K562 (cell line): ENCODE results near the gene ZDHHC6. TPM values are rescaled to one million over a fixed set of nuclear protein-coding genes. Genes with fewer than 3 reads are reported as not detected.

Source experiments
- ATAC-seq: fragments of 200-7000 bp; cut with Tn5 transposase; 3 replicates; pipeline ENCODE4 v1.9.1; 2020; ENCODE audit warnings: moderate library complexity
- BruUV-seq: library from RNA; stranded (reverse); fragments of 400-500 nt; replicated peaks from 2 replicates; lab custom pipeline; 2021; lab: Mats Ljungman, UMichigan
- CTCF ChIA-PET: fragments of 300-600 bp; formaldehyde crosslinking; extraction: SDS; loops from one replicate; lab custom pipeline; 2021; ENCODE audit warnings: low intra/inter-chr PET ratio; lab: Yijun Ruan, JAX
- POLR2A ChIA-PET: fragments of 300-600, 350-650 bp; sonication (Branson Sonifier 250); formaldehyde crosslinking; extraction: SDS; loops from one replicate; lab custom pipeline; 2021; ENCODE audit warnings: antibody characterized with exemption, inconsistent platforms; lab: Yijun Ruan, JAX
- DNase-seq, 4 experiments: peaks; one replicate each; pipeline versions ENCODE4 v3.0.0 to v3.0.0-alpha.2; 2011 to 2018; ENCODE audit warnings: low spot score in 3 of 4, mixed read lengths in 3 of 4; ENCODE audit errors: extremely low read depth in 1 of 4
- FAIRE-seq: peaks from 2 replicates; lab custom pipeline; 2011; peaks lifted over from hg19 to GRCh38; lab: Jason Lieb, UNC
- H2AFZ ChIP-seq: 2 replicates; pipeline ENCODE4 v1.6.0; 2011; ENCODE audit warnings: low read depth, low read length, control low read depth, inconsistent platforms
- H3K27ac ChIP-seq: fragments of 200-600 bp; 3 replicates; pipeline ENCODE4 v1.8.0; 2011; ENCODE audit warnings: low read depth, mild to moderate bottlenecking, control low read depth, inconsistent platforms, low read length, moderate library complexity, mixed read lengths; ENCODE audit errors: extremely low read depth
- H3K27me3 ChIP-seq, 2 experiments: fragments of 300-600 bp in 1 of 2; 2 replicates in 1 of 2; 3 replicates in 1 of 2; pipeline versions ENCODE4 v1.6.0 to v1.8.0; 2011; ENCODE audit warnings: inconsistent platforms in 2 of 2, low read length in 2 of 2, mild to moderate bottlenecking in 1 of 2, mixed read lengths in 1 of 2, moderate library complexity in 1 of 2; ENCODE audit not compliant: control insufficient read depth in 2 of 2, insufficient read depth in 2 of 2
- H3K36me3 ChIP-seq: fragments of 300-600 bp; 3 replicates; pipeline ENCODE4 v1.8.0; 2011; ENCODE audit warnings: mild to moderate bottlenecking, low read length, inconsistent platforms; ENCODE audit not compliant: control insufficient read depth, insufficient read depth
- H3K4me1 ChIP-seq, 2 experiments: fragments of 200-600 bp in 1 of 2; replicated peaks in 1 of 2; 2 replicates in 1 of 2; 3 replicates in 1 of 2; pipeline versions ENCODE4 v1.5.1 to v1.8.0; 2011; ENCODE audit warnings: inconsistent platforms in 2 of 2, low read length in 2 of 2, mild to moderate bottlenecking in 1 of 2, mixed read lengths in 1 of 2, moderate library complexity in 1 of 2; ENCODE audit not compliant: control insufficient read depth in 2 of 2, insufficient read depth in 2 of 2
- H3K4me2 ChIP-seq: 2 replicates; pipeline ENCODE4 v1.6.1; 2011; ENCODE audit warnings: low read length, control low read depth, inconsistent platforms, mixed read lengths; ENCODE audit not compliant: insufficient read depth
- H3K4me3 ChIP-seq: fragments of 200-600 bp; sonication (generic), shearing (Covaris generic); 2 replicates; pipeline ENCODE4 v1.5.1; 2016; ENCODE audit warnings: control low read depth, inconsistent platforms
- H3K79me2 ChIP-seq: fragments of 200-600 bp; 3 replicates; pipeline ENCODE4 v1.8.0; 2011; ENCODE audit warnings: low read length, inconsistent platforms; ENCODE audit not compliant: control insufficient read depth, insufficient read depth
- H3K9ac ChIP-seq, 2 experiments: 2 replicates each; pipeline versions ENCODE4 v1.6.0 to v1.6.1; 2011; ENCODE audit warnings: low read depth in 2 of 2, low read length in 2 of 2, control low read depth in 1 of 2, inconsistent platforms in 1 of 2, mild to moderate bottlenecking in 1 of 2, mixed read lengths in 1 of 2; ENCODE audit not compliant: insufficient read depth in 1 of 2
- H3K9me1 ChIP-seq: one replicate; pipeline ENCODE4 v1.6.0; 2011; ENCODE audit warnings: inconsistent platforms, mild to moderate bottlenecking, low read length, moderate library complexity; ENCODE audit not compliant: control insufficient read depth, insufficient read depth
- H3K9me3 ChIP-seq: replicated peaks from 2 replicates; pipeline ENCODE4 v1.5.1; 2011; ENCODE audit warnings: low read depth, low read length, inconsistent platforms; ENCODE audit not compliant: control insufficient read depth, insufficient read depth
- H4K20me1 ChIP-seq: replicated peaks from 2 replicates; pipeline ENCODE4 v1.6.1; 2011; ENCODE audit warnings: low read length, inconsistent platforms, mixed read lengths; ENCODE audit not compliant: control insufficient read depth, insufficient read depth
- BRD9 ChIP-seq: fragments of 450-650 bp; IDR thresholded peaks from 2 replicates; pipeline ENCODE4 v1.6.1; 2018; ENCODE audit warnings: low read depth; ENCODE audit not compliant: partially characterized antibody
- CBX2 ChIP-seq: fragments of 200-600 bp; sonication (generic); IDR thresholded peaks from one replicate; pipeline ENCODE4 v1.6.1; 2012; ENCODE audit warnings: mild to moderate bottlenecking, low read length, inconsistent platforms; ENCODE audit not compliant: insufficient read depth, poor library complexity, severe bottlenecking
- GTF2F1 ChIP-seq: IDR thresholded peaks from 2 replicates; pipeline ENCODE4 v1.6.1; 2011; ENCODE audit warnings: low read depth, low read length, improper control_type of control experiment
- HDAC3 ChIP-seq: fragments of 450-650 bp; IDR thresholded peaks from 2 replicates; pipeline ENCODE4 v1.6.1; 2018; ENCODE audit warnings: borderline replicate concordance, mild to moderate bottlenecking, moderate library complexity; ENCODE audit not compliant: partially characterized antibody
- MEF2D ChIP-seq: conservative IDR thresholded peaks from 2 replicates; pipeline ENCODE4 v1.6.1; 2016; ENCODE audit warnings: low read depth, missing genetic modification characterization, missing compliant biosample characterization
- NFE2 ChIP-seq: IDR thresholded peaks from 2 replicates; pipeline ENCODE4 v1.6.1; 2014; ENCODE audit warnings: antibody characterized with exemption, low read depth
- NFE2L1 ChIP-seq: fragments of 450-650 bp; IDR thresholded peaks from 2 replicates; pipeline ENCODE4 v1.6.1; 2016; ENCODE audit warnings: missing genetic modification characterization, low read depth, mild to moderate bottlenecking, missing compliant biosample characterization, moderate library complexity, borderline replicate concordance
- NFXL1 ChIP-seq: fragments of 450-650 bp; formaldehyde crosslinking; IDR thresholded peaks from 2 replicates; pipeline ENCODE4 v1.4.0; 2021; ENCODE audit warnings: mild to moderate bottlenecking
- POLR2A ChIP-seq: fragments of 450-650 bp; conservative IDR thresholded peaks from 2 replicates; pipeline ENCODE4 v1.6.1; 2016
- POLR3G ChIP-seq: IDR thresholded peaks from 2 replicates; pipeline ENCODE4 v1.6.1; 2011; ENCODE audit not compliant: insufficient read length, insufficient replicate concordance; ENCODE audit errors: extremely low read depth
- RBFOX2 ChIP-seq: fragments of 200-400 bp; formaldehyde crosslinking; IDR thresholded peaks from 2 replicates; pipeline ENCODE4 v1.6.1; 2017; ENCODE audit warnings: low read depth, mild to moderate bottlenecking, low read length, moderate library complexity
- ZNF133 ChIP-seq: fragments of 250-450 bp; sonication (Bioruptor Pico); IDR thresholded peaks from 2 replicates; pipeline ENCODE4 v1.4.0; 2020; ENCODE audit warnings: mild to moderate bottlenecking
- ZNF511 ChIP-seq: sonication (generic); formaldehyde crosslinking; IDR thresholded peaks from 2 replicates; pipeline ENCODE4 v1.8.0; 2022; ENCODE audit warnings: mild to moderate bottlenecking, missing genetic modification reagents
- ZZZ3 ChIP-seq: fragments of 450-650 bp; IDR thresholded peaks from 2 replicates; pipeline ENCODE4 v1.6.1; 2016; ENCODE audit warnings: antibody characterized with exemption, mild to moderate bottlenecking, moderate library complexity
- WGBS: fragments of 100-300 bp; shearing (Covaris generic); methylation state at CpG from one replicate; pipeline ENCODE4 v1.1.6; 2016; ENCODE audit warnings: low coverage, mixed read lengths; ENCODE audit not compliant: insufficient coverage; ENCODE audit errors: missing lambda C conversion rate; 5-methylcytosine and 5-hydroxymethylcytosine counted together
- in situ Hi-C: fragments of 300-500 bp; cut with MboI; formaldehyde crosslinking; loops from 4 replicates; pipeline ENCODE4 v1.15.0; 2018; ENCODE audit warnings: inconsistent platforms, mixed read lengths
- intact Hi-C: fragments of 100-400 bp; cut with micrococcal nuclease; formaldehyde crosslinking; loops from 2 replicates; pipeline ENCODE4 v1.14.2; 2022
- polyA plus RNA-seq, 8 experiments: library from polyadenylated mRNA; depleted of rRNA in 4 of 8; stranded (reverse) in 5 of 8; unstranded in 3 of 8; fragments of >200 nt; fragmentation: Nextera tagmentation in 2 of 8; fragmentation: Illumina TruSeq in 1 of 8; extraction: Ambion mirVana in 2 of 8; extraction: Trizol in 1 of 8; gene quantifications; 2 replicates each; pipeline versions ENCODE4 v1.2.1 to v1.2.3, GENCODE V29; 2011 to 2014; ENCODE audit warnings: inconsistent platforms in 1 of 8, missing spikeins in 1 of 8
- total RNA-seq, 7 experiments: library from RNA; depleted of rRNA in 6 of 7; stranded (reverse); fragments of >200 nt in 6 of 7; fragmentation: Illumina TruSeq in 2 of 7; extraction: Trizol in 2 of 7; gene quantifications; 2 replicates each; pipeline versions ENCODE4 v1.2.1 to v1.2.3, GENCODE V29; 2011 to 2021; ENCODE audit warnings: low replicate concordance in 1 of 7
- TF ChIP-seq, protein P1 (sequence below), 2 experiments: fragments of 450-650 bp in 1 of 2; sonication (generic) in 1 of 2; formaldehyde crosslinking in 1 of 2; IDR thresholded peaks in 1 of 2; conservative IDR thresholded peaks in 1 of 2; 2 replicates each; pipeline versions ENCODE4 v1.6.1 to v1.8.1; 2016 to 2023; ENCODE audit warnings: mild to moderate bottlenecking in 2 of 2, moderate library complexity in 2 of 2, inconsistent platforms in 1 of 2, missing genetic modification reagents in 1 of 2
- TF ChIP-seq, protein P2 (sequence below), 3 experiments: IDR thresholded peaks in 2 of 3; conservative IDR thresholded peaks in 1 of 3; 2 replicates each; pipeline ENCODE4 v1.5.1; 2011 to 2012; ENCODE audit warnings: low read length in 3 of 3, mild to moderate bottlenecking in 3 of 3, control low read depth in 2 of 3, improper control_type of control experiment in 1 of 3, inconsistent platforms in 1 of 3, low read depth in 1 of 3, mixed read lengths in 1 of 3, moderate library complexity in 1 of 3; ENCODE audit not compliant: insufficient read depth in 2 of 3

Gene ZDHHC6
- total and polyA plus RNA-seq, 9 of the 15 experiments (the other 6 are each of a cell fraction or from before 2014, with no cell fraction given): 13.6 to 30.5 (median 21.5) TPM

DNA sequence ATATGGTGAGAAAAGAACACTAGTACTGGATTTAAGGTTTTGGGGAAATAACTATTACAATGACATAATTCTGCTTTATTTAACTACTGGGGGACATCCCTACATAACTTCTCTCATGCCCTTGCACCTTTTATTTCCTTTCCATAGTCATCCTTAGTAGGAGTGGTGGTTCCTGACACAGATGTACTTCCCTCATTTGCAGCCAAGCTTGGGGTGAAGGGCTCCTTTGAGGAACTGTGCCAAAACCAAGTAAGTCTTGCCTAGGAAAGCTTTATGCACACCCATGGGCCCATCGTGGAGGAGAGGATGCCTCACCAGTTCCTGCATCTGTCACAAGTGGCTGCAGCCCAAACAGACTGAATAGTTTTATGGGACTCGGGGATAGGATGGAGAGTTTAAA, 20.6 kb downstream of the ZDHHC6 start:
- Histone ChIP-seq H3K9me3 (no peaks in the 10 kb centered on the region), H3K36me3 (peaks cover 12% of the 10 kb centered on the region; the same call in 1 of the 3 replicates), H3K4me2 (no peak overlapping the region), H3K27me3 (no peaks in the 10 kb centered on the region), H3K27ac (no peak overlapping the region), H3K9ac (no peak overlapping the region), H3K9me1 (no peaks in the 10 kb centered on the region), H4K20me1 (no peaks in the 10 kb centered on the region), H3K4me1 (peaks cover 0 to 4% of the 10 kb centered on the region in 2 experiments; a peak in 1 of 5 replicates), H2AFZ (no peak overlapping the region), H3K79me2 (no peaks in the 10 kb centered on the region), H3K4me3 (no peak overlapping the region)
- FAIRE-seq: no peak
- no TSS peak for BruUV-seq
- ATAC-seq: no peak
- ChIA-PET CTCF (no interaction called here), POLR2A (interaction anchor here (1.1 to 1.2 kb wide), 2 partner anchors 13 to 20 kb away, joined by 3 read pairs; no protein-coding TSS in a partner anchor)
- 6% methylated on average over 2 of the region's 2 CpGs for WGBS
- TF ChIP-seq, protein P1, sequence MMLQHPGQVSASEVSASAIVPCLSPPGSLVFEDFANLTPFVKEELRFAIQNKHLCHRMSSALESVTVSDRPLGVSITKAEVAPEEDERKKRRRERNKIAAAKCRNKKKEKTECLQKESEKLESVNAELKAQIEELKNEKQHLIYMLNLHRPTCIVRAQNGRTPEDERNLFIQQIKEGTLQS (IDR thresholded peaks at IDR 0.05): no peak
- TF ChIP-seq, protein P1 (CRISPR knock-in tag; conservative IDR thresholded peaks at IDR 0.05): no peak
- no peak for TF ChIP-seq ZNF511
- TF ChIP-seq POLR3G: no peak
- TF ChIP-seq NFXL1 (CRISPR knock-in tag): no peak
- no peak for TF ChIP-seq BRD9
- no peak for TF ChIP-seq NFE2L1 (tag)
- TF ChIP-seq NFE2: no peak
- TF ChIP-seq, protein P2, sequence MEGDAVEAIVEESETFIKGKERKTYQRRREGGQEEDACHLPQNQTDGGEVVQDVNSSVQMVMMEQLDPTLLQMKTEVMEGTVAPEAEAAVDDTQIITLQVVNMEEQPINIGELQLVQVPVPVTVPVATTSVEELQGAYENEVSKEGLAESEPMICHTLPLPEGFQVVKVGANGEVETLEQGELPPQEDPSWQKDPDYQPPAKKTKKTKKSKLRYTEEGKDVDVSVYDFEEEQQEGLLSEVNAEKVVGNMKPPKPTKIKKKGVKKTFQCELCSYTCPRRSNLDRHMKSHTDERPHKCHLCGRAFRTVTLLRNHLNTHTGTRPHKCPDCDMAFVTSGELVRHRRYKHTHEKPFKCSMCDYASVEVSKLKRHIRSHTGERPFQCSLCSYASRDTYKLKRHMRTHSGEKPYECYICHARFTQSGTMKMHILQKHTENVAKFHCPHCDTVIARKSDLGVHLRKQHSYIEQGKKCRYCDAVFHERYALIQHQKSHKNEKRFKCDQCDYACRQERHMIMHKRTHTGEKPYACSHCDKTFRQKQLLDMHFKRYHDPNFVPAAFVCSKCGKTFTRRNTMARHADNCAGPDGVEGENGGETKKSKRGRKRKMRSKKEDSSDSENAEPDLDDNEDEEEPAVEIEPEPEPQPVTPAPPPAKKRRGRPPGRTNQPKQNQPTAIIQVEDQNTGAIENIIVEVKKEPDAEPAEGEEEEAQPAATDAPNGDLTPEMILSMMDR (IDR thresholded peaks at IDR 0.05 in 2 of 3, conservative IDR thresholded peaks at IDR 0.05 in 1 of 3; ENCODE audit: insufficient read depth in 2 of 3, low read depth in 1 of 3, low read length in 3 of 3): no peak
- TF ChIP-seq HDAC3: no peak
- no peak for TF ChIP-seq RBFOX2
- no peak for TF ChIP-seq GTF2F1
- no peak for TF ChIP-seq CBX2
- TF ChIP-seq ZZZ3: no peak
- TF ChIP-seq ZNF133: no peak
- no peak for TF ChIP-seq POLR2A
- TF ChIP-seq MEF2D (tag): no peak
- intact Hi-C loops (no loop called here), in situ Hi-C loops (no loop called here)
- no peak for DNase-seq
